GM12891 (cell line): ENCODE data around the gene PPFIBP1.

Source experiments
- POLR2A ChIP-seq: IDR thresholded peaks from 2 replicates; pipeline ENCODE4 v1.6.1; 2011; ENCODE audit warnings: low read depth, low read length, control low read depth
- POLR2AphosphoS5 ChIP-seq: IDR thresholded peaks from 2 replicates; pipeline ENCODE4 v1.6.1; 2011; ENCODE audit warnings: low read depth, low read length, control low read depth
- TAF1 ChIP-seq: IDR thresholded peaks from 2 replicates; pipeline ENCODE4 v1.6.1; 2011; ENCODE audit warnings: low read depth, low read length, control low read depth

DNA sequence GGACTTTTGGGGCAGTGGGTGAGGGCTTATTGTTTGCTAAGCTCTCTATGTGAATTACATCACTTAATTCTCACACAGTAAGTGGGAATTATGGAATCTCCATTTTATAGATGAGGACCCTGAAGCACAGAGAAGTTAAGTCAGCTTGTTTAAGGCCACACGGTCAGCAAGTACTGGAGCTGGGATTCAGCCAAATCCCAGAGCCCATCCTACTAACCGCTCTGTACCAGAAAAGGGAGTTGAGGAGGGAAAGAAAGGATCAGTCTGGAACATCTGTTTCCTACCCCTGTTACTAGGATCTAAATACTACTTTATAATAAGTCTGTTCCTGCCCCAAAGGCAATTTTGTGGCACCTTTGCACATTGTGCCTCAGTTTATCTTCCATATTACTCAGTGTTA lies 42.6 kb downstream of the PPFIBP1 start:
- TF ChIP-seq POLR2A: no peak
- TF ChIP-seq TAF1: no peak
- TF ChIP-seq POLR2AphosphoS5: no peak
